Stimulated activated naive CD8-positive, alpha-beta T cell treated with anti-CD3 and anti-CD28 coated beads, Interleukin-15, amount 100 ng/mL, for 72 hours (primary cell): ENCODE measurements around the gene DYNLT2.
A peak's percentile ranks its signal among the peaks of the same experiment; 100 is the strongest.

ENCODE experiments used
- ATAC-seq: fragments of 150-1000 bp; cut with Tn5 transposase; 2 replicates; pipeline ENCODE4 v1.10.0; 2021; ENCODE audit warnings: mild to moderate bottlenecking, moderate library complexity
- DNase-seq, 2 donors: peaks; one replicate each; pipeline ENCODE4 v3.0.0; 2021 to 2022
- H3K27ac Mint-ChIP-seq, 2 donors: one replicate each; pipeline ENCODE4 v1.8.0; 2022; ENCODE audit warnings: mild to moderate bottlenecking in 2 of 2, mixed read lengths in 2 of 2, moderate library complexity in 2 of 2
- H3K27me3 Mint-ChIP-seq: one replicate; pipeline ENCODE4 v1.8.0; 2022; ENCODE audit warnings: mixed read lengths
- H3K4me1 Mint-ChIP-seq: one replicate; pipeline ENCODE4 v1.8.0; 2022; ENCODE audit warnings: mild to moderate bottlenecking, mixed read lengths
- H3K4me3 Mint-ChIP-seq, 2 donors: one replicate each; pipeline ENCODE4 v1.8.0; 2022; ENCODE audit warnings: mild to moderate bottlenecking in 2 of 2, mixed read lengths in 2 of 2, moderate library complexity in 1 of 2
- H3K9me3 Mint-ChIP-seq, 2 donors: one replicate each; pipeline ENCODE4 v1.8.0; 2022; ENCODE audit warnings: mixed read lengths in 2 of 2

Gene DYNLT2

GRCh38 chr6:169787797-169788196 is 36.4 kb upstream of the DYNLT2 start:
- Mint-ChIP-seq H3K9me3 (peaks cover 0 to 4% of the 10 kb centered on the region in 2 donors), H3K27ac (no peak overlapping the region), H3K4me1 (peaks cover 27% of the 10 kb centered on the region), H3K27me3 (peaks cover 42% of the 10 kb centered on the region), H3K4me3 (no peak overlapping the region)
- ATAC-seq (no peak), DNase-seq (no peak)

GRCh38 chr6:169786349-169786748 is 35.0 kb upstream of the DYNLT2 start:
- Mint-ChIP-seq H3K4me3 (no peak overlapping the region), H3K27me3 (peaks cover 28% of the 10 kb centered on the region), H3K4me1 (peaks cover 25% of the 10 kb centered on the region), H3K9me3 (peaks cover under 1 to 4% of the 10 kb centered on the region in 2 donors), H3K27ac (no peak overlapping the region)
- DNase-seq (no peak), ATAC-seq (no peak)

- Mint-ChIP-seq H3K4me3 (no peak overlapping the region), H3K4me1 (peaks cover 17% of the 10 kb centered on the region), H3K27me3 (peaks cover 20% of the 10 kb centered on the region), H3K9me3 (peaks cover 4 to 6% of the 10 kb centered on the region in 2 donors), H3K27ac (no peak overlapping the region)
- ATAC-seq (no peak), DNase-seq (no peak)
Measured at GRCh38 chr6:169785566-169785965, 34.2 kb upstream of the DYNLT2 start.

- peaks cover 13% of the 10 kb centered on the region for H3K27me3 Mint-ChIP-seq
- no peak overlapping the region for H3K27ac Mint-ChIP-seq
- H3K9me3 Mint-ChIP-seq = peaks cover 4 to 6% of the 10 kb centered on the region in 2 donors
- H3K4me3 Mint-ChIP-seq = no peak overlapping the region
- DNase-seq (no peak), ATAC-seq (no peak)
- H3K4me1 Mint-ChIP-seq = peaks cover 10% of the 10 kb centered on the region
Measured at GRCh38 chr6:169784821-169785340, 33.5 kb upstream of the DYNLT2 start.

GRCh38 chr6:169783971-169784820 is 32.8 kb upstream of the DYNLT2 start:
- ATAC-seq = no peak
- peaks cover 4 to 6% of the 10 kb centered on the region in 2 donors for H3K9me3 Mint-ChIP-seq
- peaks cover 5% of the 10 kb centered on the region for H3K4me1 Mint-ChIP-seq
- H3K27ac Mint-ChIP-seq = no peak overlapping the region
- no peak for DNase-seq
- H3K4me3 Mint-ChIP-seq = no peak overlapping the region
- peaks cover 6% of the 10 kb centered on the region for H3K27me3 Mint-ChIP-seq

- DNase-seq = no peak
- Mint-ChIP-seq H3K9me3 (peaks cover 4 to 6% of the 10 kb centered on the region in 2 donors), H3K4me1 (no peaks in the 10 kb centered on the region), H3K4me3 (no peak overlapping the region), H3K27me3 (no peaks in the 10 kb centered on the region), H3K27ac (no peak overlapping the region)
- ATAC-seq = no peak
Measured at GRCh38 chr6:169783401-169783800, 32.0 kb upstream of the DYNLT2 start.

- no peaks in the 10 kb centered on the region for H3K4me1 Mint-ChIP-seq
- ATAC-seq (no peak), DNase-seq (no peak)
- no peaks in the 10 kb centered on the region for H3K27me3 Mint-ChIP-seq
- H3K27ac Mint-ChIP-seq = no peak overlapping the region
- H3K4me3 Mint-ChIP-seq = no peak overlapping the region
- peaks cover 4 to 6% of the 10 kb centered on the region in 2 donors for H3K9me3 Mint-ChIP-seq
Measured at GRCh38 chr6:169782966-169783365, 31.6 kb upstream of the DYNLT2 start.

- Mint-ChIP-seq H3K4me1 (no peaks in the 10 kb centered on the region), H3K27ac (peak overlapping the region in 1 of 2 donors; percentile 27), H3K27me3 (no peaks in the 10 kb centered on the region), H3K9me3 (peaks cover 4 to 6% of the 10 kb centered on the region in 2 donors), H3K4me3 (no peak overlapping the region)
- no peak for DNase-seq
- no peak for ATAC-seq
Measured at GRCh38 chr6:169780571-169781091, 29.3 kb upstream of the DYNLT2 start.

GRCh38 chr6:169779896-169780295 is 28.5 kb upstream of the DYNLT2 start:
- Mint-ChIP-seq H3K4me3 (no peak overlapping the region), H3K27me3 (no peaks in the 10 kb centered on the region), H3K9me3 (peaks cover 4 to 6% of the 10 kb centered on the region in 2 donors), H3K27ac (no peak overlapping the region), H3K4me1 (no peaks in the 10 kb centered on the region)
- DNase-seq (no peak), ATAC-seq (no peak)

- H3K27ac Mint-ChIP-seq = no peak overlapping the region
- no peaks in the 10 kb centered on the region for H3K27me3 Mint-ChIP-seq
- H3K4me3 Mint-ChIP-seq = no peak overlapping the region
- H3K4me1 Mint-ChIP-seq = no peaks in the 10 kb centered on the region
- DNase-seq (no peak), ATAC-seq (no peak)
- H3K9me3 Mint-ChIP-seq = peaks cover 4 to 6% of the 10 kb centered on the region in 2 donors
Measured at GRCh38 chr6:169779092-169779815, 27.9 kb upstream of the DYNLT2 start.

GRCh38 chr6:169778646-169779045 is 27.3 kb upstream of the DYNLT2 start:
- ATAC-seq = no peak
- no peaks in the 10 kb centered on the region for H3K4me1 Mint-ChIP-seq
- no peak overlapping the region for H3K4me3 Mint-ChIP-seq
- no peak for DNase-seq
- H3K9me3 Mint-ChIP-seq = peaks cover 2 to 6% of the 10 kb centered on the region in 2 donors
- no peaks in the 10 kb centered on the region for H3K27me3 Mint-ChIP-seq
- peak overlapping the region in 1 of 2 donors; percentile 12 for H3K27ac Mint-ChIP-seq

- no peaks in the 10 kb centered on the region for H3K4me1 Mint-ChIP-seq
- H3K27me3 Mint-ChIP-seq = no peaks in the 10 kb centered on the region
- H3K9me3 Mint-ChIP-seq = peaks cover 0 to 6% of the 10 kb centered on the region in 2 donors
- H3K4me3 Mint-ChIP-seq = no peak overlapping the region
- ATAC-seq (no peak), DNase-seq (no peak)
- no peak overlapping the region for H3K27ac Mint-ChIP-seq
Measured at GRCh38 chr6:169777896-169778295, 26.5 kb upstream of the DYNLT2 start.

GRCh38 chr6:169776379-169776778 is 25.0 kb upstream of the DYNLT2 start:
- Mint-ChIP-seq H3K9me3 (peaks cover 0 to 5% of the 10 kb centered on the region in 2 donors), H3K4me3 (no peak overlapping the region)
- DNase-seq = no peak

GRCh38 chr6:169775321-169775720 is 23.9 kb upstream of the DYNLT2 start:
- ATAC-seq = no peak
- no peak overlapping the region for H3K27ac Mint-ChIP-seq
- no peaks in the 10 kb centered on the region for H3K4me1 Mint-ChIP-seq
- H3K27me3 Mint-ChIP-seq = no peaks in the 10 kb centered on the region
- no peak for DNase-seq
- H3K9me3 Mint-ChIP-seq = no peaks in the 10 kb centered on the region
- no peak overlapping the region for H3K4me3 Mint-ChIP-seq

More at GRCh38 chr6:169776379-169776778, 25.0 kb upstream of the DYNLT2 start:
- ATAC-seq = no peak
- Mint-ChIP-seq H3K27me3 (no peaks in the 10 kb centered on the region), H3K4me1 (no peaks in the 10 kb centered on the region), H3K27ac (no peak overlapping the region)

GRCh38 chr6:169774347-169774746 is 23.0 kb upstream of the DYNLT2 start:
- Mint-ChIP-seq H3K27ac (no peak overlapping the region), H3K4me1 (no peaks in the 10 kb centered on the region), H3K27me3 (no peaks in the 10 kb centered on the region), H3K9me3 (no peaks in the 10 kb centered on the region), H3K4me3 (no peak overlapping the region)
- no peak for ATAC-seq
- DNase-seq = no peak
